Adrenal gland (tissue), 5 donors: Measurements from ENCODE around the gene ME2.

Source experiments
- POLR2A ChIP-seq, 2 donors: fragments of 450-650 bp; IDR thresholded peaks; one replicate each; pipeline ENCODE4 v1.6.1; 2017; ENCODE audit warnings: antibody characterized with exemption in 2 of 2, mild to moderate bottlenecking in 2 of 2, moderate library complexity in 1 of 2
- TF ChIP-seq, protein P1 (sequence below), 6 experiments: fragments of 450-650 bp in 4 of 6; fragments of 200-600 bp in 2 of 6; sonication (generic) in 1 of 6; IDR thresholded peaks; 1 replicate in 5 of 6; 2 replicates in 1 of 6; pipeline versions ENCODE4 v1.5.1 to v1.8.0; 2016 to 2021; ENCODE audit warnings: antibody characterized with exemption in 6 of 6, mild to moderate bottlenecking in 2 of 6, moderate library complexity in 1 of 6
- donor health status: DM: no; HTN: no; CAD: no.

DNA sequence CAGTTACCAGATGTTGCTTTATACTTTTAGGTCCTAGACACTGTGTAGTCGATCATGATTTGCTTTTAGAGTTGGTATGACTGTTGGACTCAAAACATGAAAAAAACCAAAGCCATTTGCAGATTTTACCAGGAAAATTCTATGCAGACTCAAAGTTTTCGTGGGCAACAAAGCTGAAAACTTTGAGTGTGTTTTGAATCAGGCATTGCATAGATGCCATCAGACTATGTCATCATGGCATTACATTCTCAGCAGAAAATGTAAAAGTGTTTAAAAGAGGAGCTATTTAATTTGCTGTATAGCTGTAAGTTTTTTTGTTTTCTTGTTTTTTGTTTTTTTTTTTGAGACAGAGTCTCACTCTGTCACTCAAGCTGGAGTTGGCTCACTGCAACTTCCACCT lies 45.5 kb downstream of the ME2 start:
- TF ChIP-seq POLR2A (IDR thresholded peaks at IDR 0.05), result no peak
- TF ChIP-seq, protein P1, sequence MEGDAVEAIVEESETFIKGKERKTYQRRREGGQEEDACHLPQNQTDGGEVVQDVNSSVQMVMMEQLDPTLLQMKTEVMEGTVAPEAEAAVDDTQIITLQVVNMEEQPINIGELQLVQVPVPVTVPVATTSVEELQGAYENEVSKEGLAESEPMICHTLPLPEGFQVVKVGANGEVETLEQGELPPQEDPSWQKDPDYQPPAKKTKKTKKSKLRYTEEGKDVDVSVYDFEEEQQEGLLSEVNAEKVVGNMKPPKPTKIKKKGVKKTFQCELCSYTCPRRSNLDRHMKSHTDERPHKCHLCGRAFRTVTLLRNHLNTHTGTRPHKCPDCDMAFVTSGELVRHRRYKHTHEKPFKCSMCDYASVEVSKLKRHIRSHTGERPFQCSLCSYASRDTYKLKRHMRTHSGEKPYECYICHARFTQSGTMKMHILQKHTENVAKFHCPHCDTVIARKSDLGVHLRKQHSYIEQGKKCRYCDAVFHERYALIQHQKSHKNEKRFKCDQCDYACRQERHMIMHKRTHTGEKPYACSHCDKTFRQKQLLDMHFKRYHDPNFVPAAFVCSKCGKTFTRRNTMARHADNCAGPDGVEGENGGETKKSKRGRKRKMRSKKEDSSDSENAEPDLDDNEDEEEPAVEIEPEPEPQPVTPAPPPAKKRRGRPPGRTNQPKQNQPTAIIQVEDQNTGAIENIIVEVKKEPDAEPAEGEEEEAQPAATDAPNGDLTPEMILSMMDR (IDR thresholded peaks at IDR 0.05), result no peak
